Naive thymus-derived CD4-positive, alpha-beta T cell (primary cell): ENCODE results near the gene KIF26A. TPM values are rescaled to one million over a fixed set of nuclear protein-coding genes. Genes with fewer than 3 reads are reported as not detected.

Experiments
- ATAC-seq: fragments of 150-1000 bp; cut with Tn5 transposase; 2 replicates; pipeline ENCODE4 v1.10.0; 2021; ENCODE audit warnings: mild to moderate bottlenecking, moderate library complexity
- CTCF ChIA-PET: fragments of 350-600 bp; sonication (Branson Sonifier 250); formaldehyde crosslinking; loops from one replicate; lab custom pipeline; 2021; ENCODE audit warnings: antibody characterized with exemption; lab: Charles Lee
- POLR2A ChIA-PET: fragments of 350-600 bp; sonication (Branson Sonifier 250); formaldehyde crosslinking; loops from one replicate; lab custom pipeline; 2021; ENCODE audit warnings: antibody characterized with exemption, inconsistent platforms; lab: Charles Lee
- DNase-seq, 9 donors: peaks; one replicate each; pipeline versions ENCODE4 v3.0.0 to v3.0.0-alpha.2; 2020 to 2022; ENCODE audit warnings: mixed read lengths in 1 of 9
- H3K27ac ChIP-seq: one replicate; pipeline ENCODE4 v1.7.0; 2013; ENCODE audit warnings: mild to moderate bottlenecking, low read depth, low read length, moderate library complexity
- H3K27me3 ChIP-seq, 2 donors: one replicate each; pipeline ENCODE4 v1.7.0; 2013; ENCODE audit warnings: low read length in 2 of 2, mild to moderate bottlenecking in 2 of 2, moderate library complexity in 2 of 2; ENCODE audit not compliant: control insufficient read depth in 2 of 2, insufficient read depth in 2 of 2
- H3K36me3 ChIP-seq, 3 experiments: 1 replicate in 2 of 3; 2 replicates in 1 of 3; pipeline ENCODE4 v1.7.0; 2013; ENCODE audit warnings: low read length in 3 of 3, mild to moderate bottlenecking in 3 of 3, moderate library complexity in 1 of 3; ENCODE audit not compliant: insufficient read depth in 3 of 3, control insufficient read depth in 2 of 3
- H3K4me1 ChIP-seq, 2 donors: one replicate each; pipeline ENCODE4 v1.7.0; 2013; ENCODE audit warnings: low read length in 2 of 2, mild to moderate bottlenecking in 2 of 2, moderate library complexity in 1 of 2; ENCODE audit not compliant: control insufficient read depth in 2 of 2, insufficient read depth in 2 of 2
- H3K4me3 ChIP-seq: 2 replicates; pipeline ENCODE4 v1.7.0; 2013; ENCODE audit warnings: mild to moderate bottlenecking, low read length
- H3K9me3 ChIP-seq, 3 experiments: 1 replicate in 2 of 3; 2 replicates in 1 of 3; pipeline ENCODE4 v1.7.0; 2013; ENCODE audit warnings: low read length in 3 of 3; ENCODE audit not compliant: control insufficient read depth in 2 of 3
- H3K27ac Mint-ChIP-seq, 9 donors: one replicate each; pipeline ENCODE4 v1.8.0; 2020 to 2022; ENCODE audit warnings: mixed read lengths in 9 of 9, mild to moderate bottlenecking in 8 of 9, moderate library complexity in 5 of 9, inconsistent platforms in 2 of 9
- H3K27me3 Mint-ChIP-seq, 5 donors: one replicate each; pipeline ENCODE4 v1.8.0; 2021 to 2022; ENCODE audit warnings: mixed read lengths in 5 of 5, mild to moderate bottlenecking in 1 of 5
- H3K36me3 Mint-ChIP-seq, 5 donors: one replicate each; pipeline ENCODE4 v1.8.0; 2020 to 2022; ENCODE audit warnings: mixed read lengths in 5 of 5, mild to moderate bottlenecking in 3 of 5, inconsistent platforms in 1 of 5
- H3K4me1 Mint-ChIP-seq, 7 donors: one replicate each; pipeline ENCODE4 v1.8.0; 2020 to 2022; ENCODE audit warnings: mixed read lengths in 7 of 7, mild to moderate bottlenecking in 3 of 7, inconsistent platforms in 1 of 7
- H3K4me3 Mint-ChIP-seq, 10 donors: one replicate each; pipeline ENCODE4 v1.8.0; 2020 to 2022; ENCODE audit warnings: mild to moderate bottlenecking in 10 of 10, mixed read lengths in 10 of 10, moderate library complexity in 6 of 10, inconsistent platforms in 2 of 10
- H3K9me3 Mint-ChIP-seq, 11 donors: one replicate each; pipeline ENCODE4 v1.8.0; 2020 to 2022; ENCODE audit warnings: mixed read lengths in 11 of 11, mild to moderate bottlenecking in 4 of 11, inconsistent platforms in 1 of 11, moderate library complexity in 1 of 11
- intact Hi-C, 2 donors: fragments of 100-400 bp; cut with micrococcal nuclease; formaldehyde crosslinking; loops; one replicate each; pipeline ENCODE4 v1.15.1; 2023
- microRNA-seq: library from miRNA; unstranded; fragments of <30 nt; microRNA quantifications from one replicate; pipeline ENCODE4 v1.2.0, GENCODE V29; 2022; ENCODE audit warnings: borderline microRNAs expressed
- polyA plus RNA-seq, 2 donors: library from polyadenylated mRNA; unstranded; fragments of 300-500 nt; fragmentation: Illumina TruSeq; gene quantifications; one replicate each; pipeline ENCODE4 v1.2.3, GENCODE V29; 2021
- total RNA-seq, 6 experiments: library from RNA in 5 of 6; stranded (reverse) in 5 of 6; gene quantifications; 1 replicate in 5 of 6; 2 replicates in 1 of 6; pipeline ENCODE4 v1.2.3 and lab custom pipeline; 2021 to 2026

Gene KIF26A
- total and polyA plus RNA-seq, 7 experiments from 2014 or later = 0.13 to 0.53 (median 0.17) TPM; not detected in 4

- DNase-seq = no peak
These were observed 91.2 kb downstream of the KIF26A start for GRCh38 chr14:104229534-104230055.

GRCh38 chr14:104230119-104230815 is 91.9 kb downstream of the KIF26A start:
- Mint-ChIP-seq H3K4me1 (peaks cover 9 to 19% (median 14%) of the 10 kb centered on the region in 7 donors), H3K27me3 (no peaks in the 10 kb centered on the region), H3K9me3 (peaks cover 0 to 22% (median 8%) of the 10 kb centered on the region in 11 donors), H3K36me3 (peaks cover 0 to 10% (median 7%) of the 10 kb centered on the region in 5 donors), H3K4me3 (no peak overlapping the region), H3K27ac (no peak overlapping the region)
- intact Hi-C loops = no loop called here
- Histone ChIP-seq H3K4me3 (no peak overlapping the region), H3K4me1 (no peaks in the 10 kb centered on the region), H3K36me3 (no peaks in the 10 kb centered on the region), H3K27ac (no peak overlapping the region), H3K9me3 (peaks cover 0 to 6% (median 0%) of the 10 kb centered on the region in 3 experiments), H3K27me3 (no peaks in the 10 kb centered on the region)
- POLR2A ChIA-PET = no interaction called here
- CTCF ChIA-PET = no interaction called here
- DNase-seq (no peak), ATAC-seq (no peak)

More at GRCh38 chr14:104229534-104230055, 91.2 kb downstream of the KIF26A start:
- intact Hi-C loops = no loop called here
- no peak for ATAC-seq
- Mint-ChIP-seq H3K36me3 (peaks cover 0 to 10% (median 7%) of the 10 kb centered on the region in 5 donors), H3K27me3 (peaks cover 0 to 3% (median 0%) of the 10 kb centered on the region in 5 donors), H3K4me3 (no peak overlapping the region), H3K9me3 (peaks cover 0 to 15% (median 8%) of the 10 kb centered on the region in 11 donors), H3K27ac (no peak overlapping the region), H3K4me1 (peaks cover 9 to 25% (median 16%) of the 10 kb centered on the region in 7 donors)
- ChIA-PET POLR2A (no interaction called here), CTCF (no interaction called here)
- Histone ChIP-seq H3K36me3 (no peaks in the 10 kb centered on the region), H3K4me3 (no peak overlapping the region), H3K27me3 (no peaks in the 10 kb centered on the region), H3K9me3 (peaks cover 0 to 6% (median 0%) of the 10 kb centered on the region in 3 experiments), H3K4me1 (no peaks in the 10 kb centered on the region), H3K27ac (no peak overlapping the region)

Small RNA genes lying within 50 kb of the gene (microRNA-seq; reads per million reads assigned to microRNA genes)
- gene MIR203A = not detected
- gene MIR203B = not detected

Other genes with a start within 250 kb of the KIF26A start
- 1 to 10 TPM in 1 of 5 experiments, under 1 TPM in 3, not detected in 1; 0.16 to 6.4 (median 0.43) TPM for gene TDRD9, start 210.1 kb upstream of the KIF26A start, total RNA-seq
- gene TDRD9, start 210.1 kb upstream of the KIF26A start, polyA plus RNA-seq = under 1 TPM; 0.25 to 0.91 TPM
- not detected for gene RD3L, start 196.1 kb upstream of the KIF26A start, total RNA-seq
- gene RD3L, start 196.1 kb upstream of the KIF26A start, polyA plus RNA-seq = not detected
- under 1 TPM in 2 of 5 experiments, not detected in 3; 0.11 to 0.38 TPM for gene ASPG, start 52.9 kb upstream of the KIF26A start, total RNA-seq
- not detected for gene ASPG, start 52.9 kb upstream of the KIF26A start, polyA plus RNA-seq